AG04450 (cell line): ENCODE measurements around the gene MID1. TPM values are rescaled to one million over a fixed set of nuclear protein-coding genes. Genes with fewer than 3 reads are reported as not detected.

ENCODE experiments used
- CTCF ChIA-PET: fragments of 300-600, 350-600 bp; formaldehyde crosslinking; extraction: SDS; loops from one replicate; lab custom pipeline; 2022; ENCODE audit warnings: antibody characterized with exemption, inconsistent platforms; lab: Charles Lee
- POLR2A ChIA-PET: fragments of 350-600 bp; formaldehyde crosslinking; extraction: SDS; loops from one replicate; lab custom pipeline; 2021; ENCODE audit warnings: antibody characterized with exemption, inconsistent platforms; lab: Yijun Ruan, JAX
- DNase-seq: peaks from one replicate; pipeline ENCODE4 v3.0.0-alpha.2; 2011; ENCODE audit warnings: low read depth, low spot score
- H3K27ac ChIP-seq: one replicate; pipeline ENCODE4 v1.5.1; 2012; ENCODE audit warnings: low read depth, low read length, control low read depth
- H3K27me3 ChIP-seq: one replicate; pipeline ENCODE4 v1.6.0; 2012; ENCODE audit warnings: low read length; ENCODE audit not compliant: control insufficient read depth, insufficient read depth
- H3K4me3 ChIP-seq: 2 replicates; pipeline ENCODE4 v1.5.1; 2011; ENCODE audit warnings: mild to moderate bottlenecking, low read depth, low read length, control low read depth
- H3K9me3 ChIP-seq: 2 replicates; pipeline ENCODE4 v1.5.1; 2012; ENCODE audit warnings: low read length; ENCODE audit not compliant: control insufficient read depth, insufficient read depth
- polyA plus RNA-seq: library from polyadenylated mRNA; depleted of rRNA; stranded (reverse); fragments of >200 nt; gene quantifications from 2 replicates; pipeline ENCODE4 v1.2.3, GENCODE V29; 2011
- TF ChIP-seq, protein P1 (sequence below): IDR thresholded peaks from 2 replicates; pipeline ENCODE4 v1.5.1; 2011; ENCODE audit warnings: low read depth, low read length, control low read depth, inconsistent platforms

Gene MID1
- polyA plus RNA-seq, 1 experiment, result 37.5 TPM

GRCh38 chrX:10509397-10509796 is 111.0 kb downstream of the MID1 start:
- TF ChIP-seq, protein P1, sequence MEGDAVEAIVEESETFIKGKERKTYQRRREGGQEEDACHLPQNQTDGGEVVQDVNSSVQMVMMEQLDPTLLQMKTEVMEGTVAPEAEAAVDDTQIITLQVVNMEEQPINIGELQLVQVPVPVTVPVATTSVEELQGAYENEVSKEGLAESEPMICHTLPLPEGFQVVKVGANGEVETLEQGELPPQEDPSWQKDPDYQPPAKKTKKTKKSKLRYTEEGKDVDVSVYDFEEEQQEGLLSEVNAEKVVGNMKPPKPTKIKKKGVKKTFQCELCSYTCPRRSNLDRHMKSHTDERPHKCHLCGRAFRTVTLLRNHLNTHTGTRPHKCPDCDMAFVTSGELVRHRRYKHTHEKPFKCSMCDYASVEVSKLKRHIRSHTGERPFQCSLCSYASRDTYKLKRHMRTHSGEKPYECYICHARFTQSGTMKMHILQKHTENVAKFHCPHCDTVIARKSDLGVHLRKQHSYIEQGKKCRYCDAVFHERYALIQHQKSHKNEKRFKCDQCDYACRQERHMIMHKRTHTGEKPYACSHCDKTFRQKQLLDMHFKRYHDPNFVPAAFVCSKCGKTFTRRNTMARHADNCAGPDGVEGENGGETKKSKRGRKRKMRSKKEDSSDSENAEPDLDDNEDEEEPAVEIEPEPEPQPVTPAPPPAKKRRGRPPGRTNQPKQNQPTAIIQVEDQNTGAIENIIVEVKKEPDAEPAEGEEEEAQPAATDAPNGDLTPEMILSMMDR, result no peak
- Histone ChIP-seq H3K9me3 (no peaks in the 10 kb centered on the region), H3K27me3 (no peaks in the 10 kb centered on the region), H3K27ac (no peak overlapping the region), H3K4me3 (no peak overlapping the region)
- POLR2A ChIA-PET, result no interaction called here
- no peak for DNase-seq
- CTCF ChIA-PET, result interaction anchor here (0.5 to 1.0 kb wide), 2 partner anchors 198 to 591 kb away, joined by 4 to 7 read pairs; no protein-coding TSS in a partner anchor

GRCh38 chrX:10508891-10509290 is 111.5 kb downstream of the MID1 start:
- TF ChIP-seq, protein P1, result no peak
- H3K9me3 ChIP-seq, result no peaks in the 10 kb centered on the region
- no peak for DNase-seq
- no peaks in the 10 kb centered on the region for H3K27me3 ChIP-seq
- ChIA-PET POLR2A (no interaction called here), CTCF (interaction anchor here (1.0 kb wide), 1 partner anchor 592 kb away, joined by 4 read pairs; no protein-coding TSS in a partner anchor)
- no peak overlapping the region for H3K27ac ChIP-seq
- no peak overlapping the region for H3K4me3 ChIP-seq

GRCh38 chrX:10507876-10508275 is 112.5 kb downstream of the MID1 start:
- CTCF ChIA-PET, result no interaction called here

DNA sequence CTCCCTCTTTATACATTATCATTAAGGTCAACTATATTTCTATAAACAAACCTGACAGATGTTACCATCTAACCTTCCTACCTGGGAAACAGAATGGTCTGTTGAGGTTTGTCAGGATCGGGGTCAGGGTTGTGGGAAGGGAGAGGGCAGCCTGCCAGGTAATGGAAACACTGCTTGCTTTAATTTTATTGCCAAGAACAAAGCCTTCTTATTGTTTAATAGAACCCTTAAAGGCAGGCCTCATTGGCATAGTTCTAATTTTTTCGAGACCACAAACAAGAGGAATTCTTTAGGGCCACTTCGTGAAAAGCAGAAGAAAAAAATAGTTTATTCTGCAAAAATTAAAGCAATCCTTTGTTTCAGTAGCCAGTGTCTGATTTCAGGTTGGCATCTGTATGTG is 113.2 kb downstream of the MID1 start:
- H3K27ac ChIP-seq, result peak overlapping the region; percentile 11
- no peaks in the 10 kb centered on the region for H3K27me3 ChIP-seq
- no peaks in the 10 kb centered on the region for H3K9me3 ChIP-seq
- TF ChIP-seq, protein P1, result no peak
- no peak for DNase-seq
- ChIA-PET CTCF (no interaction called here), POLR2A (no interaction called here)
- H3K4me3 ChIP-seq, result no peak overlapping the region

More at GRCh38 chrX:10507876-10508275, 112.5 kb downstream of the MID1 start:
- H3K27me3 ChIP-seq, result no peaks in the 10 kb centered on the region
- POLR2A ChIA-PET, result no interaction called here
- TF ChIP-seq, protein P1, result no peak
- H3K9me3 ChIP-seq, result no peaks in the 10 kb centered on the region
- no peak overlapping the region for H3K27ac ChIP-seq
- DNase-seq, result no peak
- no peak overlapping the region for H3K4me3 ChIP-seq

GRCh38 chrX:10506781-10507180 is 113.6 kb downstream of the MID1 start:
- CTCF ChIA-PET, result no interaction called here
- Histone ChIP-seq H3K27ac (no peak overlapping the region), H3K27me3 (no peaks in the 10 kb centered on the region), H3K9me3 (no peaks in the 10 kb centered on the region), H3K4me3 (no peak overlapping the region)
- TF ChIP-seq, protein P1, result no peak
- POLR2A ChIA-PET, result no interaction called here
- no peak for DNase-seq
